ENCODE data around the gene ANKS6.

Gene ANKS6

GRCh38 chr9:98796364-98797101 is at the start of gene ANKS6:
Gene ANKS6, minus strand, starts transcription at chr9:98796555. Its CDS starts 64 bp downstream, at chr9:98796491.
- DNase-seq = peak; percentile 72

- no peak for DNase-seq
Observed at GRCh38 chr9:98846081-98846480, 49.7 kb upstream of the ANKS6 start.

- no peak for DNase-seq
Observed at GRCh38 chr9:98842510-98842909, 46.2 kb upstream of the ANKS6 start.

GRCh38 chr9:98839724-98840123 is 43.4 kb upstream of the ANKS6 start:
- DNase-seq = no peak

- no peak for DNase-seq
Observed at GRCh38 chr9:98838868-98839565, 42.7 kb upstream of the ANKS6 start.

GRCh38 chr9:98838155-98838867 is 42.0 kb upstream of the ANKS6 start:
- DNase-seq = no peak

- no peak for DNase-seq
Observed at GRCh38 chr9:98837516-98837915, 41.2 kb upstream of the ANKS6 start.

GRCh38 chr9:98836206-98836605 is 39.9 kb upstream of the ANKS6 start:
- DNase-seq = no peak

- DNase-seq = no peak
Observed at GRCh38 chr9:98834386-98834785, 38.0 kb upstream of the ANKS6 start.

- no peak for DNase-seq
Observed at GRCh38 chr9:98833090-98833956, 37.0 kb upstream of the ANKS6 start.

GRCh38 chr9:98832768-98833089 is 36.4 kb upstream of the ANKS6 start:
- DNase-seq = no peak

GRCh38 chr9:98831696-98832095 is 35.3 kb upstream of the ANKS6 start:
- no peak for DNase-seq

- no peak for DNase-seq
Observed at GRCh38 chr9:98830554-98830953, 34.2 kb upstream of the ANKS6 start.

GRCh38 chr9:98829766-98830165 is 33.4 kb upstream of the ANKS6 start:
- DNase-seq = no peak

GRCh38 chr9:98826716-98827115 is 30.4 kb upstream of the ANKS6 start:
- no peak for DNase-seq

- no peak for DNase-seq
Observed at GRCh38 chr9:98825414-98825813, 29.1 kb upstream of the ANKS6 start.

GRCh38 chr9:98823666-98824334 is 27.4 kb upstream of the ANKS6 start:
- no peak for DNase-seq

GRCh38 chr9:98822661-98823060 is 26.3 kb upstream of the ANKS6 start:
- DNase-seq = no peak

- DNase-seq = no peak
Observed at GRCh38 chr9:98821831-98822230, 25.5 kb upstream of the ANKS6 start.

GRCh38 chr9:98819231-98819630 is 22.9 kb upstream of the ANKS6 start:
- DNase-seq = no peak

- DNase-seq = no peak
Observed at GRCh38 chr9:98818764-98819163, 22.4 kb upstream of the ANKS6 start.

GRCh38 chr9:98815391-98815951 is 19.1 kb upstream of the ANKS6 start:
- no peak for DNase-seq
